Urinary bladder (tissue), 4 donors: ENCODE measurements around the gene LRRC27. TPM values are rescaled to one million over a fixed set of nuclear protein-coding genes. Genes with fewer than 3 reads are reported as not detected.
"Not testable (repeated sequence)": the region's sequence is repeated elsewhere in the genome, so short reads cannot be mapped to it uniquely, and the experiment has no call there.

Experiments
- DNase-seq: peaks from one replicate; pipeline ENCODE4 v3.0.0-alpha.2; 2015; ENCODE audit errors: extremely low spot score
- H3K27ac ChIP-seq: one replicate; pipeline ENCODE4 v1.5.1; 2013; ENCODE audit warnings: low read depth, mild to moderate bottlenecking, moderate library complexity
- H3K36me3 ChIP-seq: one replicate; pipeline ENCODE4 v1.6.1; 2013; ENCODE audit warnings: mild to moderate bottlenecking, moderate library complexity; ENCODE audit not compliant: insufficient read depth
- H3K4me1 ChIP-seq: one replicate; pipeline ENCODE4 v1.6.1; 2013; ENCODE audit warnings: mild to moderate bottlenecking, moderate library complexity; ENCODE audit not compliant: insufficient read depth
- H3K4me3 ChIP-seq: one replicate; pipeline ENCODE4 v1.5.1; 2013; ENCODE audit warnings: low read depth, low read length
- WGBS: extraction: QIAGEN DNeasy Blood & Tissue Kit; methylation state at CpG from one replicate; pipeline ENCODE4 v1.1.7; 2013; 5-methylcytosine and 5-hydroxymethylcytosine counted together
- polyA plus RNA-seq: library from polyadenylated mRNA; stranded (reverse); fragments of 200-250 nt; gene quantifications from one replicate; pipeline ENCODE4 v1.2.3, GENCODE V29; 2013
- total RNA-seq: library from RNA; depleted of rRNA; stranded (reverse); fragments of >200 nt; gene quantifications from one replicate; pipeline ENCODE4 v1.2.3, GENCODE V29; 2014
- donor health status: healthy with polysubstance abuse.
- donor health status: healthy.

LRRC27 gene
- total and polyA plus RNA-seq, 2 donors: 6.5 to 13.2 TPM

DNA sequence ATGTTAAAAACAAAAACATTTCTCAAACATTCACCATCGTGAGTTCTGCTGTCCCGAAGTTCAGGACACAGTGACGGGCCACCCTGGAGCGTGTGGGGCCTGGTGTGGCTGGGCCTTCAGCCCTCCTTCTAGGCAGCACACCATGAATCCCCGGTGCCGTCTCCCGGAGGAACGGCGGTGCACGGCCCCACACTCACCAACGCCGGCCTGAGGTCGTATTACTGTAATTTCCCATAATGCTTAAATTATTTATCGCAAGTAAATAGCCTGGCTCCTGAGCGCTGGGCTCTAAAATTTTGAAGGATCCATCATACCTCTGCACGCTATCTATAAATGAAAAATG lies 25.7 kb upstream of the LRRC27 start:
- H3K27ac ChIP-seq: no peak overlapping the region
- H3K36me3 ChIP-seq: no peaks in the 10 kb centered on the region
- no peaks in the 10 kb centered on the region for H3K4me1 ChIP-seq
- H3K4me3 ChIP-seq: no peak overlapping the region
- 96% methylated on average over 16 of the region's 16 CpGs for WGBS
- no peak for DNase-seq

DNA sequence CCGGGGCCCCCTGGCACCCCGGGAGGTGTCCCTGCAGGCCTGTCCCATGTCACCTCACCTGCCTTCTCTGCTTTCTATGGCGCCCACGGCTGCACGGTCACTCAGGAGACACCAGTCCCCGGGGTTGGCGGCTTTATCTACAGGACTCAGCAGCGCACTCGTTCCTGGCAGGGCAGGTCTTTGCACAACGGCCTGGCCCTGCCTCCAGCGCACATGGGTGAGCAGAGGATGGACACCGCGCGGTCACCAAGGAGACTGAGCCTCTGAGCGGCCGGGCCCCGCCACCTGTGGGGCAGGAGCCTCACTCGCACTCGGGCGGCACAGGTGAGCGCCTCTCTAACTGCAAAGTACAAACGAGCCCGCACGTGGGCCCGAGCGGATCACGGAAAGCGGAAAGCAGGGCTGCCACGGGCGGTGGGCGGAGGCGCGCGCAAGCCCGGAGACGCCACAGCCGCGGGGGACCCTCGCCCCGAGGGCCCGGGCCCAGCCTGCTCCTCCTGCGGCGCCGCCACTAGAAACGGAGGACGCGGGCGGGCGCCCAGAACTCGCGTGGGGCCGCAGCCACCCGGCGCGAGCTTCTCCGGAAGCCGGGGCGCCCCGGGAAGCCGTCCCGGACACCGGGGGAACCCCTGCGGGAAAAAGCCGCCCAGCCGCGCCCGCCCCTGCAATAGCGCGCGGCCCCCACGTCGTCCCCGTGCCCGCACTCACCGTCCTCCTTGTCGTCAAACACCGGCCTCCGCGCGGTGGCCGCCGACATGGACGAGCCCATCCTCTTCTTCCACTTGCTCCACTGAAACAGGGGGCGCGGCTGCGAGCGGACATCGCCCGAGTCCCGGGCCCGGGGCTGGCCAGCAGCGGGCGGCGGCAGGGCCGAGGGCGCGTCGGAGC lies 24.9 kb upstream of the LRRC27 start:
- no peak for DNase-seq
- H3K4me3 ChIP-seq: peak overlapping the region; percentile 72
- H3K4me1 ChIP-seq: no peaks in the 10 kb centered on the region
- 6% methylated on average over 98 of the region's 98 CpGs for WGBS
- no peak overlapping the region for H3K27ac ChIP-seq
- H3K36me3 ChIP-seq: no peaks in the 10 kb centered on the region

DNA sequence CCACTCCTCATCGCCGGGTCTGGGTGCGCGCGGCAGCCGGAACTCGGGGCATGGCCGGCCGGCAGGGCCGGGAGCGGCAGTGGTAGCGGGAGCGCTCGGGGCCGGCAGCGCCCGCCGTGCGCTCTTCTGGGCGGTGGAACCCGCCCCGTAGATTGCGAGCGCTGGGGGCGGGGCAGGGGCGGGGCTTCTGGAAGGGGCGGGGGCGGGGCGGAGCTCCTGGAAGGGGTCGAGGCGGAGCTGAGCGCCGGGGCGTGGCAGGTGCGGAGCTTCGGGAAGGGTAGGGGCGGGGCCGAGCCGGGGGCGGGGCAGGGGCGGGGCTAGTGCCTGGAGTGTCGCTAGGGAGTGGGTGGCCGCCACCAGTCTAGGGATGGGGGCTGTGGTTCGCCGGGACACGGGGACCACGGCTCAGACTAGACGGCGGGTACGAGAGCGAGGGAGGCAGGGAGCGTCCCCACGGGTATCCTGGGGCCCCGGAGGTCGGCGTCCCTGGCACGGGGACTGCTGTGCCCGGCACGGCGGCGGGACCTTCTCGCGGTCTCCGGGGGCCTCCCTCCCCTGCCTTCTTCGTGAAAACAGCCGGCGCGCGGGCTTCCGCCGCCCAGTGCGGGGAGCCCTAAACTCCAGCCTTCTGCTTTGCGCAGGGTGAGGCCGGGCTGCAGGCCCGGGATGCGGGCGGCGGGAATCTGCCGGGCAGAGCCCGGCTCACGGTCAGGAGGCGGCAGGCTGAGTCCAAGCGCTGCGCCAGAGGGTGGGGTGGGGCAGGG lies 24.0 kb upstream of the LRRC27 start, which contains the start of gene STK32C:
TSS of gene STK32C (minus strand) at position 128 of the 764 bp plus-strand sequence. CDS start at position 11, 117 bp downstream.
- WGBS: under 1% methylated on average over 84 of the region's 84 CpGs
- Histone ChIP-seq H3K4me3 (peak within 1 kb of the TSS; percentile 72), H3K27ac (peak within 1 kb of the TSS; percentile 52), H3K36me3 (no peaks in the 10 kb centered on the region), H3K4me1 (no peaks in the 10 kb centered on the region)
- peak; percentile 80 for DNase-seq

DNA sequence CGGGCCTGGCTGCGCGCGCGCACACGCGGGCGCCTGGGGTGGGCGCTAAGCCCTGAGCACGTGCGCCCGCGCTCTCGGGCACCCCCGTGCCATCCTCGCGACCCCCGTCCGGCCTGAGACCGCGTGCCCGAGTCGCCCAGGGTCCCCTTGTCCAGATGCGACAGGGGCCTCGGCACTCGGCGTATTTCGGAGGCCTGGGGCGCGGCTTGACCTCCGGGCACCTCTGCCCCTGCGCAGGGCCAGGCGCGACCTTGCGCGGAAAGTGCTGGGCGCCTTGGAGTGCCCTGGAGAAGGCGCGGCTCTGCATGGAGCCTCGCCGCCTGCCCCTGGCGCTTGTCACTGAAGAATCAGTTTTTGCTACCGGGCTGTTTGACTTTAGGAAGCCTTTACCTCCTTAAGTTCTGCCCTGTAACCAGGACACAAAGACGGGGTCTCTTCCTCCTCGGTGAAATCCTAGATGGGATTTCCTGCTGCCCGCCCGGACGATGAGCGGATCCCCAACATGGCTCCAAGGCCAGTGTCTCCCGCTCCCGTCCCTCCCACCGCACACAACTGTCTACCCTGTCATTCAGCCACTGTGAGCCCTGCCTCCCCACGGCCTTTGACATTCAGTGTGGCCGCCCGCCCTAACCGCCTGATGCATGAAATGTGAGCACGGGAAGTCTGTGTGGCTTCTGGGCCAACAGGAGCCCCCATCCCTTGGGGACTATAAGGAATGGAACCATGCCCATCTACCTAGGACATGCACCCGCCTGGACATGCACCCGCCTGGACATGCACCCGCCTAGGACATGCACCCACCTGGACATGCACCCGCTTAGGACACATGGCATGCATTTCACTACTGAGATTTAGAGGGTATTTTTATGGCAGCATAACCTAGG lies 23.2 kb upstream of the LRRC27 start:
- no peaks in the 10 kb centered on the region for H3K4me1 ChIP-seq
- 17% methylated on average over 61 of the region's 61 CpGs for WGBS
- H3K4me3 ChIP-seq: peak overlapping the region; percentile 71
- no peak overlapping the region for H3K27ac ChIP-seq
- no peak for DNase-seq
- no peaks in the 10 kb centered on the region for H3K36me3 ChIP-seq

DNA sequence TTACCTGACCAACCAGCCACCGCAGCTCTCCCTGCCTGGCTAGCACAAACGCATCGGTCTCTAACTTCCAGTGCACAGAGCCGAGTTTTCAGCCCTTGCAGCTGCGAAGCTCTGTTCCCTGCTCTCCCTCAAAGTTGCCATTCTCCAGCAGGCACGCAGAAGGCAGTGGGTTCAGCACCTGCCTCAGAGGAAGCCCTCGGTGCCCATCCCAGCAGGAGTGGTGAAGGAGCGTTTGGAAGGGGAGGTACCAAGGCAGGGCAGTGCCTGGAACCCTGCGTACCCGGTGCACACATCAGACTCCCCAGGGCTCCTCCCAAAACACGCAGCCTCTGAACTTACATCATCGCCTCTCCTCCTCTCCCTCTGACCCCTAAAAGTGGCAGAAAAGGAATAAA lies 22.5 kb upstream of the LRRC27 start:
- DNase-seq: no peak
- H3K27ac ChIP-seq: no peak overlapping the region
- WGBS: 71% methylated on average over 12 of the region's 12 CpGs
- no peaks in the 10 kb centered on the region for H3K4me1 ChIP-seq
- H3K4me3 ChIP-seq: no peak overlapping the region
- H3K36me3 ChIP-seq: no peaks in the 10 kb centered on the region

DNA sequence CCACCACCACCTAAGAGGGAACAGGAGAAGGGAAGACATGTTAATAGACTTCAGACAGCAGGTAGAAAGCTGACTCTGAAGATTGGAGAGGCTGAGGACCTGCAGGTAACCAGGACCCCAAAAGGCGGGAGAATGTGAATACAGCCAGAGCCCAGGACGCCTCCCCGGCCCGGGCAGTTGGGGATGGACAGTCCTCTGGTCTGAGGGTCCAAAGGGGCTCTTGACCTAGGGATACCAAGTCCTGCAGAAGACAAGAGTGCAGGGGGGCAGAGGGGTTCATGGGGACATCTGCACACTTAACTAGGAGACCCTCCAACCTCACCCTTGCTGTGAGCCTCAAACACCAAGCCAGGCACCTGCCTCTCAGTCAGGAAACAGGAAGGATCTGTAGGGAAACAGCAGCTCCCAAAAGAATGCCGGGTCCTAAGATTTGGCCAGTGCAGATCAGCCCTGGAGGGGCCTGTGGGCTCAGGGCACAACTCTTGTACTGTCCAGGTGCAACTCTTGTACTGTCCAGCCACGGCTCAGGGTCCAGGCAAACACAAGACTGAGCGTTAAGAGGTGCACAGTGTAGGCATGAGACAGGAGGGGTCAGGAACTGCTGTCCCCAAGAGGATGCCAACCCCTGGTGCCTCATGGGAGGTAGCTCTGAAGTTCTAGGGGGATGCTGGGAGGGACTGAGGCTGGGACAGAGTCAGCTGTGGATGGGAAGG lies 22.0 kb upstream of the LRRC27 start:
- H3K4me3 ChIP-seq: no peak overlapping the region
- H3K36me3 ChIP-seq: no peaks in the 10 kb centered on the region
- H3K27ac ChIP-seq: no peak overlapping the region
- H3K4me1 ChIP-seq: no peaks in the 10 kb centered on the region
- DNase-seq: no peak
- WGBS: 87% methylated on average over 7 of the region's 7 CpGs

DNA sequence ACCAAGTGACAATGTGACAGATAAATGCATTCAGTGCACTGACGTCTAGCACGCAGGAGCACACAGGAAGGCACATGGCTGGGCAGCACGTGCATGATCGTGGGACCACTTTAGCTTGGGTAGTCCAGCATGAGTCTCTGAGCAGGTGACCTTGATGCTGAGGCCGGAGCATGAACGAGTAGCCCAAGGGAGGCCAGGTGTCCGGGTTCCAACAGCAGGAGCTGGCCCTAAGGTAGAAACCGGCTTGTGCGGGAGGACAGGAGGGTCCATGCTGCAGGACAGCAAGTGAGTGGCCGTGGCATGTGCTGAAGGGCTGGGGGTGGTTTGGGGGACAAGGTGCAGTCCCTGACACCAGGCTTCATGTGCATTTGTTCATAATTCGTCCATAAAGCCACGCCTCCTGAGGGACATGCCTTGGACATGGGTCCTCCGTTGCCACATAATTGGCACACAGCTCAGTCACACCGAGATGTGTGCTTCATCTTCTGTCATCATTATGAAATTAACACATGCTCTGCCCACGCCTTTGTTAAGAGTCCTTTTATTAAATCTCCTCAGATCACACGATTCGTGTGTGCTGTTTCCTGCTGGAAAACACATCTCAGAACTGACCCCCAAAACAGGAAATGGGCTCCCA lies 21.2 kb upstream of the LRRC27 start:
- 86% methylated on average over 17 of the region's 17 CpGs for WGBS
- Histone ChIP-seq H3K4me3 (no peak overlapping the region), H3K4me1 (no peaks in the 10 kb centered on the region), H3K36me3 (no peaks in the 10 kb centered on the region), H3K27ac (no peak overlapping the region)
- DNase-seq: no peak

DNA sequence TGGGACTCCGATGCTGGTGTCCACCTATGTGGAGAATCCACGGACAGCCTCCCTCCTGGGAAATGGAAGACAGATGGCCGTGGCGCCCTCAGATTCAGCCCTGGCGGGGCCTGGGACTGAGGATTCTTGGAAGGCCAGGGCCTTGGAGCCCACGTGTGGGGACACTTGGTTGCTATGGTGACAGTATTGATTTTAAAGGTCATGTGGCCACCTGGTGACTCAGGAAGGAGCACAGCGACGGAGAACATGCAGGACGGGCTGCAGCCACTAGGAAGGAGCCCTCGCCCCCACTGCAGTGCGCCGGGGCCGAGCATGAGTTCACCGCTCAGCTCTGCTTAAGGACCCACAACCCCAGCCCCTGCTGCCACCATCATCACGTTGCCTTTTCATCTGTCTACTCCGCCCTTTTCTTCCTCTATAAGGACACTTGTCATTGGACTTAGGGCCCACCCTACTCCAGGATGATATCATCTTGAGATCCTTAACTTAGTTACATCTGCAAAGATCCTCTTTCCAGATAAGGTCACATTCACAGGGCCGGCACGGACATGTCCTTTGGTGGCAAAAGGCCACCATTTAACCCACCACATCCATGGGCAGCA lies 20.6 kb upstream of the LRRC27 start:
- Histone ChIP-seq H3K36me3 (no peaks in the 10 kb centered on the region), H3K27ac (no peak overlapping the region), H3K4me1 (no peaks in the 10 kb centered on the region), H3K4me3 (no peak overlapping the region)
- 77% methylated on average over 18 of the region's 18 CpGs for WGBS
- no peak for DNase-seq

DNA sequence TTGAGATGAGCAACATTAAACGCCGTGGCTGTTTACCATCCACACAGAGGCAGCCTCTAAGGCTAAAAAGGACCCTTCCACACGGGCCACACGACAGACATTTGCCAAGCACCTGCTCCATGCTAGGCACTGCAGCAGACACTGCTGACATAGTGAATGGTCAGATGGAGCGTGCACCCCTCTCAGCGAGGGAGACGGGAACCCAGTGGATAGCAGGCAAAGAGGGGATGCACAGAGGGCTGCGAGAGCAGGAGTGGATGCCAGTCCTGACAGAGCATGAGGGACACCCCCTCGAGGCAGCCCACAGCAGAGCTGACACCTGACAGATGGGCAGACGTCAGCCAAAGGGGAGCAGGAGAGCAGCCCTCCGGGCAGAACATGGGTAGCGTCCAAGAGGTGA lies 18.7 kb upstream of the LRRC27 start:
- H3K36me3 ChIP-seq: no peaks in the 10 kb centered on the region
- no peak overlapping the region for H3K4me3 ChIP-seq
- DNase-seq: no peak
- no peak overlapping the region for H3K27ac ChIP-seq
- WGBS: 91% methylated on average over 12 of the region's 12 CpGs
- no peaks in the 10 kb centered on the region for H3K4me1 ChIP-seq

DNA sequence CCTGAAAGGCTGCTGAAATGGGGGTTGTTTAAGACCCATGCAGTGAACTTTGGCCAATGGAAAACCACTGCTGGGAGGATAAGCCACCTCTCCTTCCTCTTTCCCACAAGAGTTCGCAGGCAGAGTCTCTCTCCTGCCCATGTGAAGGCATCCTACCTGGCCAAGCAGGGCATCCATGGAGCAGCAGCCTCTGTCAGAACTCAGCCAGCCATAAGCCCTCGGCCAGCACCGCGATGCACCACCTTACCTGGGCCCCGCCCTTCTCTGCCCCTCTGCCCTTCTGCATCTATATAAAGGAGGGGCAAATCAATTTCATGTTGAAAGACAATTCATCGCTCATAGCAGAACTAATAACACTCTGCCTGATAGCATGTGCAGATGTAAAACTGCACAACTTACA lies 18.1 kb upstream of the LRRC27 start:
- DNase-seq: no peak
- H3K27ac ChIP-seq: no peak overlapping the region

DNA sequence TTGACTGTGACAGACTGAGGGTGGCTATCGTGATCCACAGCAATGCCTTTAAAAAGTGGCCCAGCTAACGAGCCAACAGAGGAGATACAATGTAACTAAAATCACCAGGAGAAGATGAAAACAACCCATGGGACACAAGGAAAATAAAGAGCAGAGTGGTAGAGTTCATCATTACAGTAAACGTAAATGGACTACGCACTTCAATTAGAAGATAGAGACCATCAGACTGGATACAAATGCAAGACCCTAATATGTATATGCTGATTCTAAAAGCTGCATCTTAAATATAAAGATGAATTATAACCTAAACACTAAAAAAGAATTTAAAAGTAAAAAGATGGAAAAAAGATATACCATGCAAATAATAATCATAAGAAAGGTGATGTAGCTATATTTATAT lies 17.7 kb upstream of the LRRC27 start:
- H3K36me3 ChIP-seq: no peaks in the 10 kb centered on the region
- 96% methylated on average over 4 of the region's 4 CpGs for WGBS
- H3K27ac ChIP-seq: no peak overlapping the region

More for the DNA sequence above, 18.1 kb upstream of the LRRC27 start:
- Histone ChIP-seq H3K4me1 (no peaks in the 10 kb centered on the region), H3K4me3 (no peak overlapping the region), H3K36me3 (no peaks in the 10 kb centered on the region)
- WGBS: 99% methylated on average over 6 of the region's 6 CpGs

DNA sequence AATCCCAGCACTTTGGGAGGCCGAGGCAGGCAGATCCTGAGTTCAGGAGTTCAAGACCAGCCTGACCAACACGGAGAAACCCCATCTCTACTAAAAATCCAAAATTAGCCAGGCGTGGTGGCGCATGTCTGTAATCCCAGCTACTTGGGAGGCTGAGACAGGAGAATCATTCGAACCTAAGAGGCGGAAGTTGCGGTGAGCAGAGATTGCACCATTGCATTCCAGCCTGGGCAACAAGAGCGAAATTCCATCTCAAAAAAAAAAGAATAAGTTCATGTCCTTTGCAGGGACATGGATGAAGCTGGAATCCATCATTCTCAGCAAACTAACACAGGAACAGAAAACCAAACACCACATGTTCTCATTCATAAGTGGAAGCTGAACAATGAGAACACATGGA lies 17.1 kb upstream of the LRRC27 start:
- not testable (repeated sequence) for H3K36me3 ChIP-seq, H3K4me1 ChIP-seq, H3K27ac ChIP-seq, H3K4me3 ChIP-seq, DNase-seq
- WGBS: 93% methylated on average over 8 of the region's 8 CpGs

More for the DNA sequence above, 17.7 kb upstream of the LRRC27 start:
- no peak overlapping the region for H3K4me3 ChIP-seq
- no peaks in the 10 kb centered on the region for H3K4me1 ChIP-seq
- no peak for DNase-seq
